Gastrocnemius medialis (tissue), 4 donors: Measurements from ENCODE around the gene KIRREL2.

Experiments used
- CTCF ChIP-seq, 5 experiments: fragments of 450-650 bp in 3 of 5; fragments of 200-600 bp in 2 of 5; sonication (generic) in 2 of 5; IDR thresholded peaks in 4 of 5; conservative IDR thresholded peaks in 1 of 5; 1 replicate in 4 of 5; 2 replicates in 1 of 5; pipeline ENCODE4 v1.5.1; 2016 to 2019; ENCODE audit warnings: antibody characterized with exemption in 5 of 5, mild to moderate bottlenecking in 3 of 5, moderate library complexity in 3 of 5
- POLR2A ChIP-seq, 2 donors: fragments of 450-650 bp; IDR thresholded peaks; one replicate each; pipeline ENCODE4 v1.6.1; 2017; ENCODE audit warnings: antibody characterized with exemption in 2 of 2, mild to moderate bottlenecking in 2 of 2, moderate library complexity in 2 of 2

- TF ChIP-seq POLR2A (IDR thresholded peaks at IDR 0.05) (no peak), CTCF (IDR thresholded peaks at IDR 0.05 in 4 of 5, conservative IDR thresholded peaks at IDR 0.05 in 1 of 5) (no peak)
Observed at GRCh38 chr19:35807633-35808032, 49.1 kb upstream of the KIRREL2 start.
